HG02885 (cell line): Measurements from ENCODE around the gene CCDC170.
"Not testable (repeated sequence)": the region's sequence is repeated elsewhere in the genome, so short reads cannot be mapped to it uniquely, and the experiment has no call there.

ENCODE experiments used
- ATAC-seq: cut with Tn5 transposase; IDR thresholded peaks from one replicate; pipeline ENCODE4 v1.9.1; 2021; ENCODE audit warnings: mild to moderate bottlenecking; ENCODE audit not compliant: unreplicated experiment, poor library complexity

Gene CCDC170

GRCh38 chr6:151493804-151494234 lies at the start of gene CCDC170:
Gene CCDC170, plus strand, starts transcription at chr6:151494017. Its CDS starts 112 bp downstream, at chr6:151494129.
- ATAC-seq = no peak

GRCh38 chr6:151445482-151445881 lies 48.3 kb upstream of the CCDC170 start:
- ATAC-seq = no peak

GRCh38 chr6:151447237-151447636 lies 46.6 kb upstream of the CCDC170 start:
- ATAC-seq = no peak

- no peak for ATAC-seq
Observed at GRCh38 chr6:151448623-151449022, 45.2 kb upstream of the CCDC170 start.

GRCh38 chr6:151450928-151451327 lies 42.9 kb upstream of the CCDC170 start:
- not testable (repeated sequence) for ATAC-seq

- no peak for ATAC-seq
Observed at GRCh38 chr6:151451417-151451949, 42.3 kb upstream of the CCDC170 start.

GRCh38 chr6:151451950-151452749 lies 41.7 kb upstream of the CCDC170 start, which contains the start of gene RMND1:
Gene RMND1, minus strand, starts transcription at chr6:151452126. Its CDS starts 6,315 bp downstream, at chr6:151445811.
- ATAC-seq = peak; percentile 97

- ATAC-seq = no peak
Observed at GRCh38 chr6:151452750-151453427, 40.9 kb upstream of the CCDC170 start.

- not testable (repeated sequence) for ATAC-seq
Observed at GRCh38 chr6:151455751-151456398, 37.9 kb upstream of the CCDC170 start.

GRCh38 chr6:151461673-151462072 lies 32.1 kb upstream of the CCDC170 start:
- ATAC-seq = no peak

GRCh38 chr6:151464702-151465101 lies 29.1 kb upstream of the CCDC170 start:
- ATAC-seq = no peak

GRCh38 chr6:151475653-151476523 lies 17.9 kb upstream of the CCDC170 start:
- peak; percentile 71 for ATAC-seq

GRCh38 chr6:151477726-151478125 lies 16.1 kb upstream of the CCDC170 start:
- no peak for ATAC-seq

GRCh38 chr6:151478670-151479069 lies 15.1 kb upstream of the CCDC170 start:
- ATAC-seq = no peak

GRCh38 chr6:151481786-151482185 lies 12.0 kb upstream of the CCDC170 start:
- no peak for ATAC-seq

- ATAC-seq = peak; percentile 47
Observed at GRCh38 chr6:151482290-151482689, 11.5 kb upstream of the CCDC170 start.

- no peak for ATAC-seq
Observed at GRCh38 chr6:151483994-151484393, 9.8 kb upstream of the CCDC170 start.

- ATAC-seq = no peak
Observed at GRCh38 chr6:151488226-151488625, 5.6 kb upstream of the CCDC170 start.

GRCh38 chr6:151490996-151491395 lies 2.8 kb upstream of the CCDC170 start:
- ATAC-seq = no peak
